WERI-Rb-1 (cell line): Measurements from ENCODE around the gene GPC5.

Experiments
- DNase-seq: peaks from one replicate; pipeline ENCODE4 v3.0.0-alpha.2; 2020
- H3K27ac ChIP-seq: fragments of 250-450 bp; sonication (Bioruptor Pico); 2 replicates; pipeline ENCODE4 v1.5.1; 2020; ENCODE audit warnings: mild to moderate bottlenecking, moderate library complexity
- H3K27me3 ChIP-seq: fragments of 250-450 bp; sonication (Bioruptor Pico); 2 replicates; pipeline ENCODE4 v1.5.1; 2021; ENCODE audit warnings: mild to moderate bottlenecking, low read depth, moderate library complexity; ENCODE audit not compliant: insufficient read depth, severe bottlenecking
- H3K36me3 ChIP-seq: fragments of 250-450 bp; sonication (Bioruptor Pico); 2 replicates; pipeline ENCODE4 v1.5.1; 2020; ENCODE audit warnings: mild to moderate bottlenecking, moderate library complexity
- H3K4me3 ChIP-seq: 2 replicates; pipeline ENCODE4 v1.5.1; 2011; ENCODE audit warnings: low read depth, mild to moderate bottlenecking, control low read depth, low read length
- H3K9me3 ChIP-seq: fragments of 250-450 bp; sonication (Bioruptor Pico); 2 replicates; pipeline ENCODE4 v1.5.1; 2021; ENCODE audit warnings: mild to moderate bottlenecking, moderate library complexity; ENCODE audit not compliant: severe bottlenecking
- CTCF ChIP-seq: IDR thresholded peaks from 2 replicates; pipeline ENCODE4 v1.5.1; 2011; ENCODE audit warnings: low read depth, mild to moderate bottlenecking, control low read depth, inconsistent platforms, low read length

GPC5 gene

GRCh38 chr13:92303428-92303827 lies 905.0 kb downstream of the GPC5 start:
- Histone ChIP-seq H3K9me3 (no peaks in the 10 kb centered on the region), H3K36me3 (no peaks in the 10 kb centered on the region), H3K27ac (no peak overlapping the region), H3K4me3 (no peak overlapping the region), H3K27me3 (no peaks in the 10 kb centered on the region)
- TF ChIP-seq CTCF = no peak
- no peak for DNase-seq

- Histone ChIP-seq H3K36me3 (no peaks in the 10 kb centered on the region), H3K9me3 (no peaks in the 10 kb centered on the region), H3K4me3 (no peak overlapping the region), H3K27me3 (no peaks in the 10 kb centered on the region), H3K27ac (no peak overlapping the region)
- TF ChIP-seq CTCF = no peak
- no peak for DNase-seq
These were observed 909.3 kb downstream of the GPC5 start for GRCh38 chr13:92307752-92308151.

GRCh38 chr13:92312823-92313222 lies 914.4 kb downstream of the GPC5 start:
- Histone ChIP-seq H3K4me3 (no peak overlapping the region), H3K27me3 (no peaks in the 10 kb centered on the region), H3K27ac (no peak overlapping the region), H3K9me3 (no peaks in the 10 kb centered on the region), H3K36me3 (no peaks in the 10 kb centered on the region)
- TF ChIP-seq CTCF = no peak
- DNase-seq = no peak

GRCh38 chr13:92313382-92313781 lies 915.0 kb downstream of the GPC5 start:
- Histone ChIP-seq H3K36me3 (no peaks in the 10 kb centered on the region), H3K4me3 (no peak overlapping the region), H3K27ac (no peak overlapping the region), H3K27me3 (no peaks in the 10 kb centered on the region), H3K9me3 (no peaks in the 10 kb centered on the region)
- DNase-seq = no peak
- no peak for TF ChIP-seq CTCF

- no peak for DNase-seq
- no peaks in the 10 kb centered on the region for H3K36me3 ChIP-seq
- no peak for TF ChIP-seq CTCF
- no peak overlapping the region for H3K4me3 ChIP-seq
- no peaks in the 10 kb centered on the region for H3K27me3 ChIP-seq
- H3K9me3 ChIP-seq = no peaks in the 10 kb centered on the region
- no peak overlapping the region for H3K27ac ChIP-seq
These were observed 916.8 kb downstream of the GPC5 start for GRCh38 chr13:92315265-92315664.

- no peak overlapping the region for H3K27ac ChIP-seq
- H3K27me3 ChIP-seq = no peaks in the 10 kb centered on the region
- no peaks in the 10 kb centered on the region for H3K36me3 ChIP-seq
- no peaks in the 10 kb centered on the region for H3K9me3 ChIP-seq
- H3K4me3 ChIP-seq = no peak overlapping the region
- TF ChIP-seq CTCF = no peak
- DNase-seq = no peak
These were observed 917.6 kb downstream of the GPC5 start for GRCh38 chr13:92316030-92316429.
